ENCODE results near the gene CLCA1.

The CLCA1 gene

GRCh38 chr1:86445919-86446318, 22.8 kb upstream of the CLCA1 start:
- no peak overlapping the region for H3K4me3 Mint-ChIP-seq
- no peak overlapping the region for H3K27ac Mint-ChIP-seq
- H3K4me1 Mint-ChIP-seq (ENCODE audit: low read depth), result no peaks in the 10 kb centered on the region
- H3K9me3 Mint-ChIP-seq, result no peaks in the 10 kb centered on the region
- H3K27me3 Mint-ChIP-seq (ENCODE audit: low read depth), result peaks cover 4% of the 10 kb centered on the region
- DNase-seq (ENCODE audit: low spot score), result no peak
- no peaks in the 10 kb centered on the region for H3K36me3 Mint-ChIP-seq (ENCODE audit: low read depth)

GRCh38 chr1:86447198-86447790, 21.4 kb upstream of the CLCA1 start:
- no peaks in the 10 kb centered on the region for H3K4me1 Mint-ChIP-seq (ENCODE audit: low read depth)
- H3K27me3 Mint-ChIP-seq (ENCODE audit: low read depth), result peaks cover 6% of the 10 kb centered on the region
- no peak overlapping the region for H3K4me3 Mint-ChIP-seq
- H3K36me3 Mint-ChIP-seq (ENCODE audit: low read depth), result no peaks in the 10 kb centered on the region
- no peak overlapping the region for H3K27ac Mint-ChIP-seq
- no peak for DNase-seq (ENCODE audit: low spot score)
- no peaks in the 10 kb centered on the region for H3K9me3 Mint-ChIP-seq

GRCh38 chr1:86448670-86449069, 20.1 kb upstream of the CLCA1 start:
- no peaks in the 10 kb centered on the region for H3K4me1 Mint-ChIP-seq (ENCODE audit: low read depth)
- DNase-seq (ENCODE audit: low spot score), result no peak
- no peaks in the 10 kb centered on the region for H3K9me3 Mint-ChIP-seq
- no peak overlapping the region for H3K27ac Mint-ChIP-seq
- H3K36me3 Mint-ChIP-seq (ENCODE audit: low read depth), result no peaks in the 10 kb centered on the region
- peaks cover 10% of the 10 kb centered on the region for H3K27me3 Mint-ChIP-seq (ENCODE audit: low read depth)
- no peak overlapping the region for H3K4me3 Mint-ChIP-seq

GRCh38 chr1:86449103-86449502, 19.6 kb upstream of the CLCA1 start:
- DNase-seq (ENCODE audit: low spot score), result no peak
- no peak overlapping the region for H3K27ac Mint-ChIP-seq
- H3K4me1 Mint-ChIP-seq (ENCODE audit: low read depth), result no peaks in the 10 kb centered on the region
- no peak overlapping the region for H3K4me3 Mint-ChIP-seq
- H3K36me3 Mint-ChIP-seq (ENCODE audit: low read depth), result no peaks in the 10 kb centered on the region
- peaks cover 10% of the 10 kb centered on the region for H3K27me3 Mint-ChIP-seq (ENCODE audit: low read depth)
- no peaks in the 10 kb centered on the region for H3K9me3 Mint-ChIP-seq

GRCh38 chr1:86450847-86451246, 17.9 kb upstream of the CLCA1 start:
- DNase-seq (ENCODE audit: low spot score), result no peak
- Mint-ChIP-seq H3K27me3 (ENCODE audit: low read depth) (peaks cover 10% of the 10 kb centered on the region), H3K4me3 (no peak overlapping the region), H3K27ac (no peak overlapping the region), H3K9me3 (no peaks in the 10 kb centered on the region), H3K36me3 (ENCODE audit: low read depth) (no peaks in the 10 kb centered on the region), H3K4me1 (ENCODE audit: low read depth) (no peaks in the 10 kb centered on the region)

- no peak for DNase-seq (ENCODE audit: low spot score)
- no peaks in the 10 kb centered on the region for H3K36me3 Mint-ChIP-seq (ENCODE audit: low read depth)
- peaks cover 20% of the 10 kb centered on the region for H3K27me3 Mint-ChIP-seq (ENCODE audit: low read depth)
- H3K9me3 Mint-ChIP-seq, result no peaks in the 10 kb centered on the region
- no peak overlapping the region for H3K4me3 Mint-ChIP-seq
- no peaks in the 10 kb centered on the region for H3K4me1 Mint-ChIP-seq (ENCODE audit: low read depth)
- no peak overlapping the region for H3K27ac Mint-ChIP-seq
Observed at GRCh38 chr1:86453664-86454063, 15.1 kb upstream of the CLCA1 start.

- H3K9me3 Mint-ChIP-seq, result no peaks in the 10 kb centered on the region
- DNase-seq (ENCODE audit: low spot score), result no peak
- H3K36me3 Mint-ChIP-seq (ENCODE audit: low read depth), result no peaks in the 10 kb centered on the region
- H3K4me3 Mint-ChIP-seq, result no peak overlapping the region
- peaks cover 16% of the 10 kb centered on the region for H3K27me3 Mint-ChIP-seq (ENCODE audit: low read depth)
- no peak overlapping the region for H3K27ac Mint-ChIP-seq
- H3K4me1 Mint-ChIP-seq (ENCODE audit: low read depth), result no peaks in the 10 kb centered on the region
Observed at GRCh38 chr1:86455073-86455472, 13.7 kb upstream of the CLCA1 start.

- no peak for DNase-seq (ENCODE audit: low spot score)
- peaks cover 17% of the 10 kb centered on the region for H3K27me3 Mint-ChIP-seq (ENCODE audit: low read depth)
Observed at GRCh38 chr1:86460998-86461397, 7.7 kb upstream of the CLCA1 start.

GRCh38 chr1:86461482-86461881, 7.2 kb upstream of the CLCA1 start:
- H3K4me1 Mint-ChIP-seq (ENCODE audit: low read depth), result no peaks in the 10 kb centered on the region
- H3K36me3 Mint-ChIP-seq (ENCODE audit: low read depth), result no peaks in the 10 kb centered on the region

More at GRCh38 chr1:86460998-86461397, 7.7 kb upstream of the CLCA1 start:
- Mint-ChIP-seq H3K27ac (no peak overlapping the region), H3K4me1 (ENCODE audit: low read depth) (no peaks in the 10 kb centered on the region), H3K9me3 (no peaks in the 10 kb centered on the region), H3K36me3 (ENCODE audit: low read depth) (no peaks in the 10 kb centered on the region), H3K4me3 (no peak overlapping the region)

GRCh38 chr1:86464819-86465218, 3.9 kb upstream of the CLCA1 start:
- no peaks in the 10 kb centered on the region for H3K4me1 Mint-ChIP-seq (ENCODE audit: low read depth)
- DNase-seq (ENCODE audit: low spot score), result no peak
- H3K4me3 Mint-ChIP-seq, result no peak overlapping the region
- H3K27ac Mint-ChIP-seq, result no peak overlapping the region
- no peaks in the 10 kb centered on the region for H3K36me3 Mint-ChIP-seq (ENCODE audit: low read depth)
- H3K9me3 Mint-ChIP-seq, result no peaks in the 10 kb centered on the region
- H3K27me3 Mint-ChIP-seq (ENCODE audit: low read depth), result peaks cover 7% of the 10 kb centered on the region

More at GRCh38 chr1:86461482-86461881, 7.2 kb upstream of the CLCA1 start:
- H3K4me3 Mint-ChIP-seq, result no peak overlapping the region
- no peak for DNase-seq (ENCODE audit: low spot score)
- no peaks in the 10 kb centered on the region for H3K9me3 Mint-ChIP-seq
- H3K27ac Mint-ChIP-seq, result no peak overlapping the region
- H3K27me3 Mint-ChIP-seq (ENCODE audit: low read depth), result peaks cover 17% of the 10 kb centered on the region

- H3K36me3 Mint-ChIP-seq (ENCODE audit: low read depth), result no peaks in the 10 kb centered on the region
- H3K9me3 Mint-ChIP-seq, result no peaks in the 10 kb centered on the region
- H3K4me3 Mint-ChIP-seq, result no peak overlapping the region
- H3K4me1 Mint-ChIP-seq (ENCODE audit: low read depth), result no peaks in the 10 kb centered on the region
- no peak overlapping the region for H3K27ac Mint-ChIP-seq
- no peak for DNase-seq (ENCODE audit: low spot score)
- H3K27me3 Mint-ChIP-seq (ENCODE audit: low read depth), result peaks cover 10% of the 10 kb centered on the region
Observed at GRCh38 chr1:86466109-86466844, 2.5 kb upstream of the CLCA1 start.

- H3K9me3 Mint-ChIP-seq, result no peaks in the 10 kb centered on the region
- H3K27me3 Mint-ChIP-seq (ENCODE audit: low read depth), result peaks cover 10% of the 10 kb centered on the region
- no peak overlapping the region for H3K27ac Mint-ChIP-seq
- H3K4me3 Mint-ChIP-seq, result no peak overlapping the region
- H3K4me1 Mint-ChIP-seq (ENCODE audit: low read depth), result no peaks in the 10 kb centered on the region
- DNase-seq (ENCODE audit: low spot score), result no peak
- H3K36me3 Mint-ChIP-seq (ENCODE audit: low read depth), result no peaks in the 10 kb centered on the region
Observed at GRCh38 chr1:86466986-86467385, 1.7 kb upstream of the CLCA1 start.

- H3K9me3 Mint-ChIP-seq, result no peaks in the 10 kb centered on the region
- no peak for DNase-seq (ENCODE audit: low spot score)
- peaks cover 12% of the 10 kb centered on the region for H3K27me3 Mint-ChIP-seq (ENCODE audit: low read depth)
- no peaks in the 10 kb centered on the region for H3K36me3 Mint-ChIP-seq (ENCODE audit: low read depth)
- H3K4me1 Mint-ChIP-seq (ENCODE audit: low read depth), result no peaks in the 10 kb centered on the region
- H3K4me3 Mint-ChIP-seq, result no peak overlapping the region
- H3K27ac Mint-ChIP-seq, result no peak overlapping the region
Observed at GRCh38 chr1:86470859-86471258, 2.1 kb downstream of the CLCA1 start.

- Mint-ChIP-seq H3K27ac (no peak overlapping the region), H3K27me3 (ENCODE audit: low read depth) (peaks cover 12% of the 10 kb centered on the region), H3K4me1 (ENCODE audit: low read depth) (no peaks in the 10 kb centered on the region), H3K4me3 (no peak overlapping the region), H3K36me3 (ENCODE audit: low read depth) (no peaks in the 10 kb centered on the region), H3K9me3 (no peaks in the 10 kb centered on the region)
- DNase-seq (ENCODE audit: low spot score), result no peak
Observed at GRCh38 chr1:86471291-86471690, 2.6 kb downstream of the CLCA1 start.

- DNase-seq (ENCODE audit: low spot score), result no peak
- Mint-ChIP-seq H3K4me3 (no peak overlapping the region), H3K27ac (no peak overlapping the region), H3K36me3 (ENCODE audit: low read depth) (no peaks in the 10 kb centered on the region), H3K9me3 (no peaks in the 10 kb centered on the region), H3K27me3 (ENCODE audit: low read depth) (peaks cover 12% of the 10 kb centered on the region), H3K4me1 (ENCODE audit: low read depth) (no peaks in the 10 kb centered on the region)
Observed at GRCh38 chr1:86472152-86472551, 3.4 kb downstream of the CLCA1 start.

Measured in T-helper 2 cell treated with Interferon-gamma antibody and Interleukin-4, amounts not matched to agents 5 μg/mL and 100 μg/mL, for 36 hours (primary cell).